GM23338 (cell line): Measurements from ENCODE around the gene RDH5. TPM values are rescaled to one million over a fixed set of nuclear protein-coding genes. Genes with fewer than 3 reads are reported as not detected.

ENCODE experiments used
- ATAC-seq: fragments of 200-7000 bp; cut with Tn5 transposase; 3 replicates; pipeline ENCODE4 v1.9.1; 2020
- DNase-seq: peaks from one replicate; pipeline ENCODE4 v3.0.0-alpha.2; 2015; ENCODE audit warnings: low spot score
- H2AFZ ChIP-seq: fragments of 200-600 bp; sonication (generic); 2 replicates; pipeline ENCODE4 v1.8.0; 2016; ENCODE audit warnings: antibody characterized with exemption, mild to moderate bottlenecking, moderate library complexity
- H3F3A ChIP-seq: fragments of 200-600 bp; sonication (generic); replicated peaks from 2 replicates; pipeline ENCODE4 v1.8.0; 2017; ENCODE audit warnings: antibody characterized with exemption, mixed run types, low read depth
- H3K27ac ChIP-seq: fragments of 200-600 bp; sonication (generic); 2 replicates; pipeline ENCODE4 v1.6.1; 2016; ENCODE audit warnings: low read depth
- H3K27me3 ChIP-seq: fragments of 200-600 bp; sonication (generic); 2 replicates; pipeline ENCODE4 v1.8.0; 2016; ENCODE audit warnings: mild to moderate bottlenecking, mixed run types, moderate library complexity; ENCODE audit not compliant: insufficient read depth
- H3K36me3 ChIP-seq: fragments of 200-600 bp; sonication (generic); 2 replicates; pipeline ENCODE4 v1.8.0; 2016; ENCODE audit warnings: mild to moderate bottlenecking; ENCODE audit not compliant: insufficient read depth
- H3K4me1 ChIP-seq: fragments of 200-600 bp; sonication (generic); 2 replicates; pipeline ENCODE4 v1.8.0; 2016; ENCODE audit warnings: mild to moderate bottlenecking, moderate library complexity; ENCODE audit not compliant: insufficient read depth
- H3K4me2 ChIP-seq: fragments of 200-600 bp; sonication (generic); 2 replicates; pipeline ENCODE4 v1.7.1; 2017; ENCODE audit warnings: mixed run types
- H3K4me3 ChIP-seq: fragments of 200-600 bp; sonication (generic); 2 replicates; pipeline ENCODE4 v1.6.1; 2016; ENCODE audit warnings: mixed run types
- H3K79me2 ChIP-seq: fragments of 200-600 bp; sonication (generic); replicated peaks from 2 replicates; pipeline ENCODE4 v1.8.0; 2017; ENCODE audit warnings: mild to moderate bottlenecking; ENCODE audit not compliant: insufficient read depth
- H3K9me2 ChIP-seq: fragments of 200-600 bp; sonication (generic); 2 replicates; pipeline ENCODE4 v1.8.0; 2017; ENCODE audit not compliant: insufficient read depth
- H4K20me1 ChIP-seq: fragments of 200-600 bp; sonication (generic); replicated peaks from 2 replicates; pipeline ENCODE4 v1.8.0; 2017; ENCODE audit warnings: mild to moderate bottlenecking; ENCODE audit not compliant: insufficient read depth
- H3K27ac Mint-ChIP-seq: 2 replicates; pipeline ENCODE4 v1.8.0; 2020; ENCODE audit warnings: inconsistent platforms, mild to moderate bottlenecking, moderate library complexity, mixed read lengths
- H3K27me3 Mint-ChIP-seq: 3 replicates; pipeline ENCODE4 v1.8.0; 2022; ENCODE audit warnings: low read depth, mild to moderate bottlenecking, moderate library complexity, mixed read lengths, inconsistent platforms; ENCODE audit not compliant: insufficient read depth, poor library complexity
- H3K36me3 Mint-ChIP-seq: 3 replicates; pipeline ENCODE4 v1.8.0; 2021; ENCODE audit warnings: low read depth, mild to moderate bottlenecking, inconsistent platforms, moderate library complexity, mixed read lengths
- H3K4me1 Mint-ChIP-seq: 3 replicates; pipeline ENCODE4 v1.8.0; 2020; ENCODE audit warnings: mild to moderate bottlenecking, inconsistent platforms, mixed read lengths
- H3K4me3 Mint-ChIP-seq: 3 replicates; pipeline ENCODE4 v1.8.0; 2021; ENCODE audit warnings: moderate library complexity, mild to moderate bottlenecking, inconsistent platforms, mixed read lengths
- H3K9me3 Mint-ChIP-seq: 3 replicates; pipeline ENCODE4 v1.8.0; 2020; ENCODE audit warnings: moderate library complexity, mild to moderate bottlenecking, inconsistent platforms, mixed read lengths
- CREB1 ChIP-seq: fragments of 250-450 bp; sonication (Bioruptor Pico); IDR thresholded peaks from 2 replicates; pipeline ENCODE4 v1.5.0; 2020; ENCODE audit warnings: low read depth, mild to moderate bottlenecking, moderate library complexity
- CTCF ChIP-seq, 2 experiments: fragments of 200-600 bp in 1 of 2; sonication (generic) in 1 of 2; conservative IDR thresholded peaks; 2 replicates each; pipeline versions ENCODE4 v1.5.1 to v1.6.1; 2016 to 2017; ENCODE audit warnings: antibody characterized with exemption in 2 of 2, low read depth in 2 of 2, mild to moderate bottlenecking in 2 of 2, moderate library complexity in 1 of 2
- NANOG ChIP-seq: IDR thresholded peaks from 2 replicates; pipeline ENCODE4 v1.6.1; 2016; ENCODE audit warnings: antibody characterized with exemption, borderline replicate concordance
- POLR2AphosphoS5 ChIP-seq: IDR thresholded peaks from 2 replicates; pipeline ENCODE4 v1.6.1; 2016; ENCODE audit warnings: antibody characterized with exemption, low read depth
- REST ChIP-seq: IDR thresholded peaks from one replicate; pipeline ENCODE4 v1.6.1; 2018; ENCODE audit warnings: antibody characterized with exemption; ENCODE audit not compliant: unreplicated experiment
- ZNF331 ChIP-seq: fragments of 250-450 bp; sonication (Bioruptor Pico); IDR thresholded peaks from 2 replicates; pipeline ENCODE4 v1.5.0; 2020; ENCODE audit warnings: low read depth, mild to moderate bottlenecking, moderate library complexity
- polyA plus RNA-seq: library from polyadenylated mRNA; unstranded; fragments of >200 nt; fragmentation: Nextera tagmentation; extraction: Ambion mirVana; gene quantifications from 2 replicates; pipeline ENCODE4 v1.2.1, GENCODE V29; 2016
- total RNA-seq: library from RNA; depleted of rRNA; stranded (reverse); fragments of >200 nt; shearing (Covaris generic); gene quantifications from 2 replicates; pipeline ENCODE4 v1.2.3, GENCODE V29; 2014
- TF ChIP-seq, protein P1 (sequence below): fragments of 250-450 bp; sonication (Bioruptor Pico); IDR thresholded peaks from 2 replicates; pipeline ENCODE4 v1.5.0; 2020; ENCODE audit warnings: mild to moderate bottlenecking, moderate library complexity
- TF ChIP-seq, protein P2 (sequence below): IDR thresholded peaks from 2 replicates; pipeline ENCODE4 v1.6.1; 2016; ENCODE audit warnings: antibody characterized with exemption

The RDH5 gene
- total and polyA plus RNA-seq, 2 experiments from 2014 or later: 3.9 to 7.5 TPM

GRCh38 chr12:55720894-55721444 lies 776 bp downstream of the RDH5 start:
- H3K4me1 ChIP-seq: peaks cover 30% of the 10 kb centered on the region
- no peak overlapping the region for H3K4me3 ChIP-seq
- peaks cover 8% of the 10 kb centered on the region; the same call in 1 of the 2 replicates for H3K36me3 ChIP-seq
- DNase-seq: peak; percentile 71
- H3K9me2 ChIP-seq: no peaks in the 10 kb centered on the region
- peak; percentile 54 for ATAC-seq
- no peak overlapping the region for H3K27ac ChIP-seq
- Mint-ChIP-seq H3K4me3 (no peak overlapping the region), H3K9me3 (peaks cover under 1% of the 10 kb centered on the region; the same call in 1 of the 3 replicates), H3K36me3 (peaks cover 26% of the 10 kb centered on the region), H3K4me1 (peaks cover 40% of the 10 kb centered on the region), H3K27me3 (peaks cover 25% of the 10 kb centered on the region), H3K27ac (no peak overlapping the region)
- peaks cover 10% of the 10 kb centered on the region; the same call in 1 of the 2 replicates for H3K79me2 ChIP-seq
- TF ChIP-seq POLR2AphosphoS5: peak; percentile 16; the same call in 1 of the 2 replicates
- no peak for TF ChIP-seq NANOG
- TF ChIP-seq, protein P1, sequence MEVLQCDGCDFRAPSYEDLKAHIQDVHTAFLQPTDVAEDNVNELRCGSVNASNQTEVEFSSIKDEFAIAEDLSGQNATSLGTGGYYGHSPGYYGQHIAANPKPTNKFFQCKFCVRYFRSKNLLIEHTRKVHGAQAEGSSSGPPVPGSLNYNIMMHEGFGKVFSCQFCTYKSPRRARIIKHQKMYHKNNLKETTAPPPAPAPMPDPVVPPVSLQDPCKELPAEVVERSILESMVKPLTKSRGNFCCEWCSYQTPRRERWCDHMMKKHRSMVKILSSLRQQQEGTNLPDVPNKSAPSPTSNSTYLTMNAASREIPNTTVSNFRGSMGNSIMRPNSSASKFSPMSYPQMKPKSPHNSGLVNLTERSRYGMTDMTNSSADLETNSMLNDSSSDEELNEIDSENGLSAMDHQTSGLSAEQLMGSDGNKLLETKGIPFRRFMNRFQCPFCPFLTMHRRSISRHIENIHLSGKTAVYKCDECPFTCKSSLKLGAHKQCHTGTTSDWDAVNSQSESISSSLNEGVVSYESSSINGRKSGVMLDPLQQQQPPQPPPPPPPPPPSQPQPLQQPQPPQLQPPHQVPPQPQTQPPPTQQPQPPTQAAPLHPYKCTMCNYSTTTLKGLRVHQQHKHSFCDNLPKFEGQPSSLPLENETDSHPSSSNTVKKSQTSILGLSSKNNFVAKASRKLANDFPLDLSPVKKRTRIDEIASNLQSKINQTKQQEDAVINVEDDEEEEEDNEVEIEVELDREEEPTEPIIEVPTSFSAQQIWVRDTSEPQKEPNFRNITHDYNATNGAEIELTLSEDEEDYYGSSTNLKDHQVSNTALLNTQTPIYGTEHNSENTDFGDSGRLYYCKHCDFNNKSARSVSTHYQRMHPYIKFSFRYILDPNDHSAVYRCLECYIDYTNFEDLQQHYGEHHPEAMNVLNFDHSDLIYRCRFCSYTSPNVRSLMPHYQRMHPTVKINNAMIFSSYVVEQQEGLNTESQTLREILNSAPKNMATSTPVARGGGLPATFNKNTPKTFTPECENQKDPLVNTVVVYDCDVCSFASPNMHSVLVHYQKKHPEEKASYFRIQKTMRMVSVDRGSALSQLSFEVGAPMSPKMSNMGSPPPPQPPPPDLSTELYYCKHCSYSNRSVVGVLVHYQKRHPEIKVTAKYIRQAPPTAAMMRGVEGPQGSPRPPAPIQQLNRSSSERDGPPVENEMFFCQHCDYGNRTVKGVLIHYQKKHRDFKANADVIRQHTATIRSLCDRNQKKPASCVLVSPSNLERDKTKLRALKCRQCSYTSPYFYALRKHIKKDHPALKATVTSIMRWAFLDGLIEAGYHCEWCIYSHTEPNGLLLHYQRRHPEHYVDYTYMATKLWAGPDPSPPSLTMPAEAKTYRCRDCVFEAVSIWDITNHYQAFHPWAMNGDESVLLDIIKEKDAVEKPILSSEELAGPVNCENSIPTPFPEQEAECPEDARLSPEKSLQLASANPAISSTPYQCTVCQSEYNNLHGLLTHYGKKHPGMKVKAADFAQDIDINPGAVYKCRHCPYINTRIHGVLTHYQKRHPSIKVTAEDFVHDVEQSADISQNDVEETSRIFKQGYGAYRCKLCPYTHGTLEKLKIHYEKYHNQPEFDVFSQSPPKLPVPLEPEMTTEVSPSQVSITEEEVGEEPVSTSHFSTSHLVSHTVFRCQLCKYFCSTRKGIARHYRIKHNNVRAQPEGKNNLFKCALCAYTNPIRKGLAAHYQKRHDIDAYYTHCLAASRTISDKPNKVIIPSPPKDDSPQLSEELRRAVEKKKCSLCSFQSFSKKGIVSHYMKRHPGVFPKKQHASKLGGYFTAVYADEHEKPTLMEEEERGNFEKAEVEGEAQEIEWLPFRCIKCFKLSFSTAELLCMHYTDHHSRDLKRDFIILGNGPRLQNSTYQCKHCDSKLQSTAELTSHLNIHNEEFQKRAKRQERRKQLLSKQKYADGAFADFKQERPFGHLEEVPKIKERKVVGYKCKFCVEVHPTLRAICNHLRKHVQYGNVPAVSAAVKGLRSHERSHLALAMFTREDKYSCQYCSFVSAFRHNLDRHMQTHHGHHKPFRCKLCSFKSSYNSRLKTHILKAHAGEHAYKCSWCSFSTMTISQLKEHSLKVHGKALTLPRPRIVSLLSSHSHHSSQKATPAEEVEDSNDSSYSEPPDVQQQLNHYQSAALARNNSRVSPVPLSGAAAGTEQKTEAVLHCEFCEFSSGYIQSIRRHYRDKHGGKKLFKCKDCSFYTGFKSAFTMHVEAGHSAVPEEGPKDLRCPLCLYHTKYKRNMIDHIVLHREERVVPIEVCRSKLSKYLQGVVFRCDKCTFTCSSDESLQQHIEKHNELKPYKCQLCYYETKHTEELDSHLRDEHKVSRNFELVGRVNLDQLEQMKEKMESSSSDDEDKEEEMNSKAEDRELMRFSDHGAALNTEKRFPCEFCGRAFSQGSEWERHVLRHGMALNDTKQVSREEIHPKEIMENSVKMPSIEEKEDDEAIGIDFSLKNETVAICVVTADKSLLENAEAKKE (CRISPR knock-in tag): no peak
- TF ChIP-seq CTCF (conservative IDR thresholded peaks at IDR 0.05; ENCODE audit: low read depth in 2 of 2): peak; percentile 61 to 84
- no peak for TF ChIP-seq ZNF331
- no peak for TF ChIP-seq REST
- no peak for TF ChIP-seq CREB1 (CRISPR knock-in tag)
- TF ChIP-seq, protein P2, sequence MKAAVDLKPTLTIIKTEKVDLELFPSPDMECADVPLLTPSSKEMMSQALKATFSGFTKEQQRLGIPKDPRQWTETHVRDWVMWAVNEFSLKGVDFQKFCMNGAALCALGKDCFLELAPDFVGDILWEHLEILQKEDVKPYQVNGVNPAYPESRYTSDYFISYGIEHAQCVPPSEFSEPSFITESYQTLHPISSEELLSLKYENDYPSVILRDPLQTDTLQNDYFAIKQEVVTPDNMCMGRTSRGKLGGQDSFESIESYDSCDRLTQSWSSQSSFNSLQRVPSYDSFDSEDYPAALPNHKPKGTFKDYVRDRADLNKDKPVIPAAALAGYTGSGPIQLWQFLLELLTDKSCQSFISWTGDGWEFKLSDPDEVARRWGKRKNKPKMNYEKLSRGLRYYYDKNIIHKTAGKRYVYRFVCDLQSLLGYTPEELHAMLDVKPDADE: no peak
- H3F3A ChIP-seq: peaks cover 11% of the 10 kb centered on the region; the same call in 1 of the 2 replicates
- H3K4me2 ChIP-seq: no peak overlapping the region
- 0 out of 2 replicates have a peak, but pooled peaks cover 6% of the 10 kb centered on the region for H4K20me1 ChIP-seq
- H3K27me3 ChIP-seq: no peaks in the 10 kb centered on the region
- no peak overlapping the region for H2AFZ ChIP-seq
